Colon (tissue), 2 donors: ENCODE data around the gene ARHGAP12.
A peak's percentile ranks its signal among the peaks of the same experiment; 100 is the strongest.

Experiments
- FAIRE-seq: peaks from 2 replicates; lab custom pipeline; 2012; peaks lifted over from hg19 to GRCh38; lab: Jason Lieb, UNC
- donor health status: control.
- donor health status: control.

Gene ARHGAP12

DNA sequence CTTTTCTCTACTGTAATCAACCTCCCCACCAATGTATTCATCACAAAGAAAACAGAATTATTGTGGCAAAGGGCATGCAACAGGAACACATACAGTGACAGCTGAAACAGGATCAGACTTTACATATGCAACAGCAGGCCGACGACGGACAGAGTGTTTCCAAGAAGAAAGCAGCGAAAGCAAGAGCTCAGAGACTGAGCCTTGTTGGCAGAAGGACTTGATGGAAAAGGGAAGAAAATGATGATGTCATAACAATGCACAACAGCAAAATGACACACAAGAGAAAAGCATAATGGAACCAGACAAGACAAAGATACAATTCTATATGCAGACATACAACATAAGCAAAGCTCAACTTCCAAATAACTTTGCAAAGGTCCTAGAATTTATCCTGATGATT is 106.5 kb downstream of the ARHGAP12 start:
- no peak for FAIRE-seq

DNA sequence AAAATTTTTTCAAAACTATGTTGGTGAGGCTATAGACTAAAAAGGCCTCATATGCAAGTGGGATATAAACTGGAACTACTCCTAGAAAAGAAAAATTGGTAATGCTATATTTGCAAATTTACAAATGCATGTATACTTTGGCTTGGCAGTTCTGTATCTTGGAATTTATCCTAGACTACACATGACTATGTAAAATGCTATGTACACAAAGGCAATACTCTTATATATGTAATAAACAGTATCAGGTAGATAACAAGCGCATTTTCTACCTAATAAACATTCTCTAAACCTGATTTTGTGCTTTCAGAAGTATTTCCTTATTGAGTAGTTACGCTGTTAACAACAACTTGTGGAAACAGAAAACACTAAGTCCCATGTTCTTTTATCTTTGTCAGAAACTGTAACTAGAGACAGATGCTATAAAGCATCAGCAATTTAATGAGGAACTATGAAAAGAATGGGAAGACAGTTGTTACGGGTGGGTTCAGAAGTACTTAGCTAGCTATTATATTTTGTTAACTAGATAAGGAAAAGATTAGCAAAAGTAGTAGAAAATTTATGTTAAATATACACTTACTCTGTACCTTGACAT is 107.8 kb downstream of the ARHGAP12 start:
- no peak for FAIRE-seq

GRCh38 chr10:31820096-31820495 is 108.5 kb downstream of the ARHGAP12 start:
- FAIRE-seq = no peak

DNA sequence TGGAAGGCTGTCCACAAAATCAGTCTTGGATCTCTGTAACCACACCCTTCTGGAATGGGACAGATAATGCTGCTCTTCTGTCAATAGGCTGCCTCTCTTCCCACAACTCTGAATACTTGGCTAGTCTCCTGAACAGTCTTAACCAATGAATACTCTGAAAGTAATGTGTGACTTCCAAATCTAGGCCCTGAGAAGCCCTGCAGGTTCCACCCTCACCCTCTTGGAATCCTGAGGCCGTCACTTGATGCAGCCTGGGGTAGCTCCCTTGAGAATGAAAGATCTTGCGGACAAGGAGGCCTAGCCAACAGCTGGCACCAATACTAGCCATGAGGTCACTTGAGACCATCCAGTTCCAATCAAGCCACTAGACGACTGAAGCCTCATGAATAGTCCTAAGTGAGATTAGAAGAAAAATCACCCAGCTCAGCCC is 109.2 kb downstream of the ARHGAP12 start:
- FAIRE-seq = no peak

DNA sequence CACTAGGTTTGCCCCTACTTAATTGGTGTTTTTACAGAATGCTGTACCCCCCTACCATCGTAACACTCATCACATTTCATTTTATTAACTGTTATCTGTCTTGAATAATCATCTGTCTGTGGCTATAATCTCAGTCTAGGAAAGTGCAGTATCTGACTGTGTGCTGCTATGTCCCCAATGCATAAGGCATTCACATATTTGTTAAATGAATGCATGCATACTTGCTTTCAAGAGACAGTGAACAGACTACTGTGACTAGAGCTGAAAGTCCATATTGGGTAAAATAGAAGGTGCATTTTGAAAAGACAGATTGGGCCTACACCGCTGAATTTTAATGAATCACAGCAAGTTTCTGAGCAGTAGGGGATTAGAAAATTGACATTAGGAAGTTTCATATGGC is 112.3 kb downstream of the ARHGAP12 start:
- no peak for FAIRE-seq

- FAIRE-seq = peak; percentile 81
Observed at GRCh38 chr10:31808258-31809218, 120.1 kb downstream of the ARHGAP12 start.

DNA sequence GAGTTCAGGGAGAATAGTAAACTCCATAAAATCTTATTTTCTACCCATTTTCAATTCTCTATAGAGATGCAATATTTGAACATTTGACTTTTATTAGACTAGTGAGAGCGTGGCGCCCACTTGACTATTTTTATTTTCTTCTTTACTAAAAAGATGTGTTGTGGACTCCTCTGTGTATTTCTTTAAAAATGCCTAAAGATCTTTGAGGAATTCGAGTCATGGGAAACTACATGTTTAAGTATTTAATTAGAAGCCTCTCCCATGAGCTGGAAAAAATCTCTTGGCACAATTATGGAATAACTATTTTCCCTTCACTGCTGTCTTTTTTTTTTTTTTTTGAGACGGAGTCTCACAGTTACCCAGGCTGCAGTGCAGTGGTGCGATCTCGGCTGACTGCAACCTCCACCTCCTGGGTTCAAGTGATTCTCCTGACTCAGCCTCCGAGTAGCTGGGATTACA is 124.2 kb downstream of the ARHGAP12 start:
- FAIRE-seq = no peak

- no peak for FAIRE-seq
Observed at GRCh38 chr10:31803606-31804351, 124.9 kb downstream of the ARHGAP12 start.

GRCh38 chr10:31799181-31799580 is 129.4 kb downstream of the ARHGAP12 start:
- no peak for FAIRE-seq

GRCh38 chr10:31792745-31793144 is 135.9 kb downstream of the ARHGAP12 start:
- FAIRE-seq = no peak

GRCh38 chr10:31789555-31789954 is 139.1 kb downstream of the ARHGAP12 start:
- FAIRE-seq = no peak

- no peak for FAIRE-seq
Observed at GRCh38 chr10:31782701-31783100, 145.9 kb downstream of the ARHGAP12 start.

GRCh38 chr10:31780717-31781116 is 147.9 kb downstream of the ARHGAP12 start:
- no peak for FAIRE-seq

DNA sequence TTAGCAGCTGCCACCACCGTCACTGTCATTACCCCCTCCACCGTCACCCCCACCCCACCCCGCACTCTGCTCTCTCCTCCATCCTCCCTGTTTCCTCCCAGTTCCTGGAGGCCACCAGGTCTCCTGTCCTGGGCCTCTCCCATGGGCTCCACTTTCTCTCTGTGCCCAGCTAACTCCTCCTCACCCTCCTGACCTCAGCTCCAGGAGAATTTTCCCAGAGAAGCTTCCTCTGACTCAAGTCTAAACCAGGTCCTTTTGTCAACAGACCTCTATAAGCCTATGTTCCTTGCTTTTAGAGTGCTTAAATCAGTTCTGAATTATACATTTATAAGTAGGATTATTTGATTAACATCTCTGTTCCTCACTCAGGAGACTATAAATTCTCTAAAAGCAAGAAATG is 150.0 kb downstream of the ARHGAP12 start:
- FAIRE-seq = no peak

- FAIRE-seq = no peak
Observed at GRCh38 chr10:31776159-31776558, 152.5 kb downstream of the ARHGAP12 start.

GRCh38 chr10:31774928-31775650 is 153.5 kb downstream of the ARHGAP12 start:
- no peak for FAIRE-seq

DNA sequence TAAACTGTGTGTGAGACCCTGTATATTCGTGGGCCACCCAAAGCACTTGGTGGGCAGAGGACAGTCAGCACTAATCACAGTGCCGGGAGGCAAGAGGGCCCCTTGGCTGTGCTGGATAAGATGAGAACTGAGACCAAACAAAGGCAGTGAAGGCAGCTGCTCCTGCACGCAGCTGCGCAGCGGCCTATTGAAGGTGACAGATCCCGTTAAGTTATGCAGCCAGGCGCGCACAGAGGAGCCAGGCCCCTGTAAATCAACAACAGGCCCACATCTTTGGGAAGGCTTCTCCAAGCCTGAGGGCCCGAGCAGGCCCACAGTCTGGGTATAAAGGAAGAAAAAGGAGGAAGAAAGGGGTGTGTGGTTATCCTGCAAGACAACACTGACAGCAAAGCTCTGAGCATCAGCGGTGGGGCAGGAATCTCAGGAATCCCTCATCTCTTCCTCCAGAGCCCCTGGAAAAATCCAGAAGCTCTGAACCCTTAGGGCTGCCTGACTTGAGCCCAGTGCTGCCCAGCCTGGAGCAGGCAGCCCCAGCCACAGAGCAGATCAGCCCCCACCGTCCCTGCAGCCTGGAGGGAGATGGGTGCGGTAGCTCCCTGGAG is 154.2 kb downstream of the ARHGAP12 start:
- no peak for FAIRE-seq

GRCh38 chr10:31773749-31774298 is 154.8 kb downstream of the ARHGAP12 start:
- FAIRE-seq = no peak

DNA sequence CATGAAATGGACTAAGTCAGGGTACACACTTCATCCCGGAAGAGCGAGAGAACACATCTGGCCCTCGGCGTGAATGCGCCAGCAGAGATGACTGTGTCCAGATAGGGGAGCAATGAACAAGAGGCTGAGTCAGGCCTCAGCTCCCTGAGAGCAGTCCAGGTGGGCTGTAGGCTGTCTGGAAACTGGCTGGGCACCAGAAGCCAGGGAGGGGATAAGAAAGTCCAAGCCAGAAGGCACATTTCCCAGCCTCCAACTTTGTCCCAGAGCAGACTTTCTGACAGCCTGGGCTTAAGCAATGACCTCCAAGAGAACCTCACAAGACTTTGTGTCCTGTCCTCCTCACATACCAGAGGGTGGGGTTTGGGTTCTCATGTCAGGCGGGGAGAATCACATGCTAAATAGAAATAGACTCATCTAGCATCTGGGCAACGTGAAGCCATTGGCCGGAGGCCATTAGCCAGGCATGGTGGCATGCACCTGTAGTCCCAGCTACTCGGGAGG is 157.2 kb downstream of the ARHGAP12 start:
- FAIRE-seq = no peak

GRCh38 chr10:31770307-31770902 is 158.2 kb downstream of the ARHGAP12 start:
- no peak for FAIRE-seq

DNA sequence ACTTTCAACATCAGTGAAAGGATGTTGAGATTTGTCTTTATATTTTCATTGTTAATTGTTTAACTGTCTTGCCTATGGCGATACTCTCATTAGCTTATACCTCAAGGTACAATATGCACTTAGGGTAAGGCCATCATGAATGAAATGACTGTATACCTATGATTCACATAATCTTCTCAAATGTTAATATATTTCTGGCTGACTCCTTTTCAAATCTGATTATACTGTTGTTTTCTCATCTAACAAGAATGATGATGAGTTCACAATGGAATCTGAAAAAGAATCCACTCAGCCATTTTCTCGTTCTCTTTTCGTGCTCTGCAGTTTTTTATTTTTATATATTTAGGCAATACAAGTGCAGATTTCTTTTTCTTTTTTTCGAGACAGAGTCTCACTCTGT is 159.1 kb downstream of the ARHGAP12 start:
- no peak for FAIRE-seq
